ENCODE results near the gene FYB2.

Gene FYB2

DNA sequence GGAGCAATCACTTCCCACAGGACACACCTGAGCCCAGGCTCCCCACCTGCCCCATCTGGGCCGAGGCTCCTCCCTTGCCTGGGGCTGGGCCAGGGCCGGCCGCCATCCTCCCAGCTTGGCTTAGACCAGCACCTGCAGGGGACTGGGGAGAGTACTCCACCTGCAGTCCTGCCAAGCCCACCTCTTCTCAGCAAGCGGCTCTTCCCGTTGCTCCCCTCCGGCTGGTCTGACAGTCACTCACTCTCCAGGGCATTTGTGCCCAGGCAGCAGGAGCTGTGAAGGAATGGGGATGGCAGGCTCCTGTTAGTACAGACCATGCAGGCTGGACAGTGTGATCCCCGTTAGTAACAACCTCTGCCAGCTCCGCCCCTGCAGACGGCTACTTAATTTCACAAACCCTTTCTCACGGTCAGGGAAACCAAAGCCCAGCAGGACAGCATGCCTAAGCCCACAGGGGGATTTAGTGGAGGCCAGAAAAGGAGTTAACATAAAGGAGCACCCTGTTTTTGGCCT lies at the start of gene FYB2:
Gene FYB2 (minus strand): TSS at position 18 of the 513 bp plus-strand sequence. CDS start 114 bp downstream, outside the sequence.
- no peak within 1 kb of the TSS for H3K4me3 ChIP-seq (ENCODE audit: low read depth, low read length)
- no peak for TF ChIP-seq CTCF (conservative IDR thresholded peaks at IDR 0.05; ENCODE audit: low read depth, low read length)
- DNase-seq (ENCODE audit: low read depth): peak; percentile 68

- H3K4me3 ChIP-seq (ENCODE audit: low read depth, low read length): no peak overlapping the region
- DNase-seq (ENCODE audit: low read depth): no peak
- no peak for TF ChIP-seq CTCF (conservative IDR thresholded peaks at IDR 0.05; ENCODE audit: low read depth, low read length)
Measured at GRCh38 chr1:56868761-56869160, 49.6 kb upstream of the FYB2 start.

- TF ChIP-seq CTCF (conservative IDR thresholded peaks at IDR 0.05; ENCODE audit: low read depth, low read length): no peak
- no peak overlapping the region for H3K4me3 ChIP-seq (ENCODE audit: low read depth, low read length)
- DNase-seq (ENCODE audit: low read depth): no peak
Measured at GRCh38 chr1:56867491-56867890, 48.3 kb upstream of the FYB2 start.

DNA sequence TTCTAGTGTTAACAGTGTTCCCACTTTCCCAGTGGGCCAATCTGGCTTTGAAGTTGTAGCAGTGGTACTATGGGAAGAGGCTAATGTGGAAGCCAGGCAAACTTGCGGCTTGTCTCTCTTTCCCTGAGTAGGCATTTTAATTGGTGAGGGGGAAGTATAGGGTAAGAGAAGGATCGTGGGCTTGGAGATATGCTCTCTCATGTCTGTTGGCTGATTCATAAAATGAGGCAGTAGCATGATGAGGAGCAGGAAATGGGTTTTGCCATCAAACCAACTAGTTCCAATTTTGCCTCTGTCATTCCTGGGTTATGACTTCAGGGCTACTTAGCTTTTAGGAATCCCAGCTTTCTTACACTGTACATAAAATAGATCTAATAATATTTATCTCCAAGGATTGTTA lies 47.5 kb upstream of the FYB2 start:
- no peak for DNase-seq (ENCODE audit: low read depth)
- no peak for TF ChIP-seq CTCF (conservative IDR thresholded peaks at IDR 0.05; ENCODE audit: low read depth, low read length)
- H3K4me3 ChIP-seq (ENCODE audit: low read depth, low read length): no peak overlapping the region

- no peak for TF ChIP-seq CTCF (conservative IDR thresholded peaks at IDR 0.05; ENCODE audit: low read depth, low read length)
- no peak for DNase-seq (ENCODE audit: low read depth)
- H3K4me3 ChIP-seq (ENCODE audit: low read depth, low read length): no peak overlapping the region
Measured at GRCh38 chr1:56864430-56864829, 45.2 kb upstream of the FYB2 start.

DNA sequence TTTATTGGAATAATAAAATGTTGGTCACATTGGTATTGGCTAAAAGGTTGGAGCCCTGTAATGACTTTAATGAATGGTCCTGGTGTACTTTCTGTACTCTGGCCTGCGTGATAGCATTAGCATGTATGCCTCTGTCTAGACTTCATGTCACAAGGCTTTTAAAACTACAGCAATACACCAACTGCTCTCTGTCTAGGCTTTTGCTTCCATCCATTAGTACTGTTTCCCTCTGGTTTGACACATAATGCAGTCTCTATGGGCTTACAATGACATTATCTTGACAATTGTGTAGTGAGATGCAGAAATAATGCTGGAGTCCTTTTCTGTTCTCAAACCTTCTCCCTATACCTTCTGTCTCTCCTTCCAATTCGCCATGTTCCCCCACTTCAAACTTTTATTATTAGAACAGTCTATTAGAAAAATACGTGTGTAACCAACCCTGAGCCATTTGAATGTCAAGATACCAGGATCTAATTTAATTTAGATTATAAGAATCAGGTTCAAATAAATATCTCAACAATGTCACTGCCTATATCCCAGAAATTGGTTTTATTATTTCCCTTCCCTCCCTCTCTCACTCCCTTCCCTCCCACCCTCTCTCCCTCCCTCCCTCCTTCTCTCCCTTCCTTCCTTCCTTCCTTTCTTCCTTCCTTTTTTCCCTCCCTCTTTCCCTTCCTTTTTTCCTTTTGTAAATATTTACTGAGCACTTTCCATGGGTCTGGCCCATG lies 44.2 kb upstream of the FYB2 start:
- no peak overlapping the region for H3K4me3 ChIP-seq (ENCODE audit: low read depth, low read length)
- DNase-seq (ENCODE audit: low read depth): no peak
- TF ChIP-seq CTCF (conservative IDR thresholded peaks at IDR 0.05; ENCODE audit: low read depth, low read length): no peak

- TF ChIP-seq CTCF (conservative IDR thresholded peaks at IDR 0.05; ENCODE audit: low read depth, low read length): no peak
- H3K4me3 ChIP-seq (ENCODE audit: low read depth, low read length): no peak overlapping the region
- no peak for DNase-seq (ENCODE audit: low read depth)
Measured at GRCh38 chr1:56859287-56859686, 40.1 kb upstream of the FYB2 start.
